Tibial artery (tissue), 4 donors: Measurements from ENCODE around the gene OR6C65.
"Not testable (repeated sequence)": the region's sequence is repeated elsewhere in the genome, so short reads cannot be mapped to it uniquely, and the experiment has no call there.

ENCODE experiments used
- DNase-seq, 2 donors: peaks; one replicate each; pipeline ENCODE4 v3.0.0-alpha.2; 2019
- H3K27ac ChIP-seq, 2 donors: fragments of 200-600 bp; sonication (generic) in 1 of 2; 1 replicate in 1 of 2; 2 replicates in 1 of 2; pipeline ENCODE4 v1.5.1; 2018 to 2019; ENCODE audit warnings: mild to moderate bottlenecking in 1 of 2
- H3K27me3 ChIP-seq, 2 donors: fragments of 200-600 bp; sonication (generic) in 1 of 2; one replicate each; pipeline versions ENCODE4 v1.5.1 to v1.6.0; 2016 to 2019
- H3K36me3 ChIP-seq, 3 donors: fragments of 200-600 bp; sonication (generic) in 2 of 3; one replicate each; pipeline ENCODE4 v1.5.1; 2016 to 2019; ENCODE audit warnings: mild to moderate bottlenecking in 2 of 3
- H3K4me1 ChIP-seq, 4 donors: fragments of 200-600 bp; sonication (generic) in 2 of 4; 1 replicate in 3 of 4; 2 replicates in 1 of 4; pipeline ENCODE4 v1.5.1; 2016 to 2019
- H3K4me3 ChIP-seq, 2 donors: fragments of 200-600 bp; sonication (generic) in 1 of 2; 1 replicate in 1 of 2; 2 replicates in 1 of 2; pipeline ENCODE4 v1.5.1; 2018 to 2019; ENCODE audit warnings: mild to moderate bottlenecking in 2 of 2
- H3K9me3 ChIP-seq, 3 donors: fragments of 200-600 bp; sonication (generic) in 1 of 3; one replicate each; pipeline ENCODE4 v1.5.1; 2016 to 2019
- intact Hi-C: fragments of 100-400 bp; cut with DNase I; formaldehyde crosslinking; loops from one replicate; pipeline ENCODE4 v1.15.0; 2023; ENCODE audit warnings: low total_unique reads
- TF ChIP-seq, protein P1 (sequence below), 2 experiments: fragments of 200-600 bp in 1 of 2; fragments of 450-650 bp in 1 of 2; IDR thresholded peaks; one replicate each; pipeline ENCODE4 v1.5.1; 2017 to 2019; ENCODE audit warnings: antibody characterized with exemption in 2 of 2, mild to moderate bottlenecking in 1 of 2, moderate library complexity in 1 of 2

OR6C65 gene

DNA sequence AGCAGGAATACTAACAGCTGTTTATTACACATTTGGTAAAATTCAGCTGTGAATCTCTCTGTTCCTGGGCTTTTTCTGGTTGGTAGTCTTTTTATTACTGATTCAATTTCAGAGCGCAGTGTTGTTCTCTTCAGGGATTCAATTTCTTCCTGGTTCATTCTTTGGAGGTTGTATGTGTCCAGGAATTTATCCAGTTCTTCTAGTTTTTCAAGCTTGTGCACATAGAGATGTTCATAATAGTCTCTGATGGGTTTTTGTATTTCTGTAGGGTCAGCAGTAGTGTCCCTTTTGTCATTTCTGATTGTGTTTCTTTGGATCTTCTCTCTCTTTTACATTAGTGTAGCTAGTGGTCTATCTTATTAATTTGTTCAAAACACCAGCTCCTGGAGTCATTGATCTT, 16.6 kb downstream of the OR6C65 start:
- Histone ChIP-seq H3K36me3 (no peaks in the 10 kb centered on the region), H3K27ac (no peak overlapping the region), H3K9me3 (no peaks in the 10 kb centered on the region), H3K4me3 (no peak overlapping the region), H3K27me3 (no peaks in the 10 kb centered on the region), H3K4me1 (peaks cover 0 to 4% (median 0%) of the 10 kb centered on the region in 4 donors)
- TF ChIP-seq, protein P1, sequence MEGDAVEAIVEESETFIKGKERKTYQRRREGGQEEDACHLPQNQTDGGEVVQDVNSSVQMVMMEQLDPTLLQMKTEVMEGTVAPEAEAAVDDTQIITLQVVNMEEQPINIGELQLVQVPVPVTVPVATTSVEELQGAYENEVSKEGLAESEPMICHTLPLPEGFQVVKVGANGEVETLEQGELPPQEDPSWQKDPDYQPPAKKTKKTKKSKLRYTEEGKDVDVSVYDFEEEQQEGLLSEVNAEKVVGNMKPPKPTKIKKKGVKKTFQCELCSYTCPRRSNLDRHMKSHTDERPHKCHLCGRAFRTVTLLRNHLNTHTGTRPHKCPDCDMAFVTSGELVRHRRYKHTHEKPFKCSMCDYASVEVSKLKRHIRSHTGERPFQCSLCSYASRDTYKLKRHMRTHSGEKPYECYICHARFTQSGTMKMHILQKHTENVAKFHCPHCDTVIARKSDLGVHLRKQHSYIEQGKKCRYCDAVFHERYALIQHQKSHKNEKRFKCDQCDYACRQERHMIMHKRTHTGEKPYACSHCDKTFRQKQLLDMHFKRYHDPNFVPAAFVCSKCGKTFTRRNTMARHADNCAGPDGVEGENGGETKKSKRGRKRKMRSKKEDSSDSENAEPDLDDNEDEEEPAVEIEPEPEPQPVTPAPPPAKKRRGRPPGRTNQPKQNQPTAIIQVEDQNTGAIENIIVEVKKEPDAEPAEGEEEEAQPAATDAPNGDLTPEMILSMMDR (IDR thresholded peaks at IDR 0.05), result no peak
- no peak for DNase-seq
- intact Hi-C loops, result no loop called here

GRCh38 chr12:55420307-55420962, 20.1 kb downstream of the OR6C65 start:
- intact Hi-C loops, result no loop called here
- Histone ChIP-seq H3K4me3 (no peak overlapping the region), H3K4me1 (peaks cover 0 to under 1% (median 0%) of the 10 kb centered on the region in 4 donors), H3K27me3 (no peaks in the 10 kb centered on the region), H3K9me3 (no peaks in the 10 kb centered on the region), H3K36me3 (no peaks in the 10 kb centered on the region), H3K27ac (no peak overlapping the region)
- TF ChIP-seq, protein P1 (IDR thresholded peaks at IDR 0.05), result no peak
- no peak for DNase-seq

GRCh38 chr12:55425954-55426353, 25.6 kb downstream of the OR6C65 start, which contains the start of gene OR6C76:
TSS of gene OR6C76 (plus strand) at chr12:55426254. CDS start at chr12:55426254, 0 bp downstream.
- no peaks in the 10 kb centered on the region for H3K9me3 ChIP-seq
- intact Hi-C loops, result no loop called here
- H3K27me3 ChIP-seq, result no peaks in the 10 kb centered on the region

DNA sequence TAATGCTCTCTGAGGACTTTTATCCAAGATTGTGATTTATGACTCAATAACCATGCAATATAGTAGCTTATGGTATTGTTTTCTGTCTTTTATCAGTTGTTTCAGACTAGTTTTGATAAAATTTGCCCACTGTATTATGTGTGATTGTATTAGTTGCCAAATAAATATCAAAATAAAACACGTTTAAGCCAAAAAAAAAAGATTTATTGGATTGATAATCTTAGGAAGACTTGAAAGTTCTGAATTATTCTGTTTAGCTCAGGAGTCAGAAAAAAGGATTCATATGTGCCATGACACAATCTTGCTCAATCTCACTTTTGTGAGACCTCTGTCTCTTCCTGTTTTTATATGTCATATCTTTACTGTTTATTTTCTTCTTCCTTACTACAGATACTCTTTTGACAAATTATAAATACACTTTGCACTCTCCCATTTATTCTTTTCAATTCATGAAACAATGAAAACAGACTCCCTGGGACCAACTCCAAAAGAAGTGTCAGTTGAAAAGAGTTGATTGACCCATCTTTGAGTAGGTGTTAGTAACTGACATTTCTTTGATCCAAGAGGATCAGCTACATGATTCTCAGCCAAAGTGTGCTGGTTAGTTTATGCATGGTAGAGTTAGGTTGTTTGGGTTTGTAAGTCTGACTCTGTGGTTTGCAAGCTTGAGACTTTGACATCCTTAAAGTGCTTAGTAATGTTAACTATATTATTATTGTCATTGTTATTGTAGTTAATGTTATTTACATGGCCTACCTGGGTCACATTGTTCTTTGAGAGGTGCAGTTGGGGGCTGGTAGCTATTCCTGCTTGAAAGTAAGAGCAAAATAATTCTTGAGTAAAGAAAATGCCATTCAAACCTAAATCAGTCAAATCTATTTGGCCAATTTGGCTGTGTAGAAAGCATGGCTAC, 28.3 kb downstream of the OR6C65 start:
- no peaks in the 10 kb centered on the region for H3K9me3 ChIP-seq
- H3K4me1 ChIP-seq, result no peaks in the 10 kb centered on the region
- H3K36me3 ChIP-seq, result no peaks in the 10 kb centered on the region
- no peaks in the 10 kb centered on the region for H3K27me3 ChIP-seq
- TF ChIP-seq, protein P1 (IDR thresholded peaks at IDR 0.05), result no peak
- H3K27ac ChIP-seq, result no peak overlapping the region
- intact Hi-C loops, result no loop called here
- no peak overlapping the region for H3K4me3 ChIP-seq
- DNase-seq, result no peak

More at GRCh38 chr12:55425954-55426353, 25.6 kb downstream of the OR6C65 start, which contains the start of gene OR6C76:
- H3K4me3 ChIP-seq, result no peak within 1 kb of the TSS
- no peaks in the 10 kb centered on the region for H3K4me1 ChIP-seq
- DNase-seq, result no peak
- no peaks in the 10 kb centered on the region for H3K36me3 ChIP-seq
- no peak within 1 kb of the TSS for H3K27ac ChIP-seq
- TF ChIP-seq, protein P1 (IDR thresholded peaks at IDR 0.05), result no peak

- H3K4me3 ChIP-seq, H3K36me3 ChIP-seq, H3K27ac ChIP-seq, intact Hi-C loops, H3K4me1 ChIP-seq, H3K27me3 ChIP-seq, H3K9me3 ChIP-seq, DNase-seq: not testable (repeated sequence)
Measured at GRCh38 chr12:55441233-55441632, 40.9 kb downstream of the OR6C65 start.

- intact Hi-C loops, result no loop called here
- DNase-seq, result no peak
- Histone ChIP-seq H3K36me3 (no peaks in the 10 kb centered on the region), H3K9me3 (peaks cover 0 to 4% (median 0%) of the 10 kb centered on the region in 3 donors), H3K4me1 (no peaks in the 10 kb centered on the region), H3K4me3 (no peak within 1 kb of the TSS), H3K27me3 (no peaks in the 10 kb centered on the region), H3K27ac (no peak within 1 kb of the TSS)
- TF ChIP-seq, protein P1 (IDR thresholded peaks at IDR 0.05), result no peak
Measured at GRCh38 chr12:55443776-55444175, 43.4 kb downstream of the OR6C65 start, which contains the start of gene OR6C2. TSS of gene OR6C2 (plus strand) at chr12:55444076. CDS start at chr12:55452214, 8,138 bp downstream.
